K562 (cell line): ENCODE data around the gene LRRC8E. TPM values are rescaled to one million over a fixed set of nuclear protein-coding genes. Genes with fewer than 3 reads are reported as not detected.

Experiments
- CBFA2T2 ChIP-seq: fragments of 450-650 bp; conservative IDR thresholded peaks from 2 replicates; pipeline ENCODE4 v1.6.1; 2017; ENCODE audit warnings: mild to moderate bottlenecking
- E2F1 ChIP-seq: sonication (generic); formaldehyde crosslinking; IDR thresholded peaks from 2 replicates; pipeline ENCODE4 v1.8.1; 2023; ENCODE audit warnings: mild to moderate bottlenecking, missing genetic modification reagents, moderate library complexity
- FOXA3 ChIP-seq, 2 experiments: fragments of 450-650 bp in 1 of 2; sonication (generic) in 1 of 2; formaldehyde crosslinking; IDR thresholded peaks in 1 of 2; conservative IDR thresholded peaks in 1 of 2; 2 replicates each; pipeline versions ENCODE4 v1.4.0 to v1.8.0; 2020 to 2022; ENCODE audit warnings: mild to moderate bottlenecking in 2 of 2, missing genetic modification reagents in 1 of 2
- GABPB2 ChIP-seq: fragments of 250-450 bp; sonication (Bioruptor Pico); conservative IDR thresholded peaks from 2 replicates; pipeline ENCODE4 v1.5.1; 2021; ENCODE audit warnings: mild to moderate bottlenecking
- MYC ChIP-seq, 2 experiments: fragments of 250-450 bp in 1 of 2; sonication (Bioruptor Pico) in 1 of 2; IDR thresholded peaks; 2 replicates each; pipeline versions ENCODE4 v1.5.1 to v1.6.1; 2012 to 2021; ENCODE audit warnings: low read depth in 2 of 2, borderline replicate concordance in 1 of 2, improper control_type of control experiment in 1 of 2, low read length in 1 of 2, mild to moderate bottlenecking in 1 of 2, moderate library complexity in 1 of 2
- PCBP1 ChIP-seq: fragments of 200-400 bp; formaldehyde crosslinking; IDR thresholded peaks from 2 replicates; pipeline ENCODE4 v1.6.1; 2018; ENCODE audit warnings: mild to moderate bottlenecking, low read depth, low read length; ENCODE audit not compliant: poor library complexity, severe bottlenecking
- RAD21 ChIP-seq, 2 experiments: fragments of 250-450 bp in 1 of 2; fragments of 450-650 bp in 1 of 2; sonication (Bioruptor Pico) in 1 of 2; formaldehyde crosslinking in 1 of 2; IDR thresholded peaks in 1 of 2; conservative IDR thresholded peaks in 1 of 2; 2 replicates each; pipeline versions ENCODE4 v1.4.0 to v1.8.0; 2020 to 2022; ENCODE audit warnings: mild to moderate bottlenecking in 2 of 2, moderate library complexity in 1 of 2
- SAFB2 ChIP-seq: fragments of 200-400 bp; formaldehyde crosslinking; IDR thresholded peaks from 2 replicates; pipeline ENCODE4 v1.6.1; 2018; ENCODE audit warnings: borderline replicate concordance, low read length, low read depth, moderate library complexity; ENCODE audit not compliant: severe bottlenecking
- SIN3B ChIP-seq: fragments of 450-650 bp; IDR thresholded peaks from 2 replicates; pipeline ENCODE4 v1.6.1; 2017; ENCODE audit warnings: low read depth, mild to moderate bottlenecking, moderate library complexity
- THAP12 ChIP-seq: fragments of 250-450 bp; sonication (Bioruptor Pico); IDR thresholded peaks from 2 replicates; pipeline ENCODE4 v1.9.0; 2021; ENCODE audit warnings: mild to moderate bottlenecking, inconsistent platforms
- ZBTB2 ChIP-seq: fragments of 450-650 bp; IDR thresholded peaks from 2 replicates; pipeline ENCODE4 v1.6.1; 2016; ENCODE audit warnings: antibody characterized with exemption
- ZBTB43 ChIP-seq: sonication (generic); formaldehyde crosslinking; IDR thresholded peaks from 2 replicates; pipeline ENCODE4 v1.8.0; 2023; ENCODE audit warnings: mild to moderate bottlenecking, missing genetic modification reagents
- ZBTB7A ChIP-seq: IDR thresholded peaks from 2 replicates; pipeline ENCODE4 v1.6.1; 2011; ENCODE audit warnings: low read depth, mild to moderate bottlenecking, low read length, moderate library complexity, borderline replicate concordance; ENCODE audit not compliant: control insufficient read depth
- ZNF253 ChIP-seq: fragments of 250-450 bp; sonication (Bioruptor Pico); conservative IDR thresholded peaks from 2 replicates; pipeline ENCODE4 v1.6.1; 2021; ENCODE audit warnings: mild to moderate bottlenecking
- ZNF280A ChIP-seq: fragments of 450-650 bp; IDR thresholded peaks from 2 replicates; pipeline ENCODE4 v1.6.1; 2018; ENCODE audit warnings: mild to moderate bottlenecking, low read depth; ENCODE audit not compliant: partially characterized antibody
- ZNF584 ChIP-seq: fragments of 200-800 bp; sonication (Bioruptor generic); IDR thresholded peaks from 2 replicates; pipeline ENCODE4 v1.6.1; 2016; ENCODE audit warnings: low read depth, mild to moderate bottlenecking, missing genetic modification characterization, missing compliant biosample characterization
- ZNF717 ChIP-seq: fragments of 250-450 bp; sonication (Bioruptor Pico); IDR thresholded peaks from 2 replicates; pipeline ENCODE4 v1.5.0; 2021
- ZNF780A ChIP-seq: fragments of 250-450 bp; sonication (Bioruptor Pico); IDR thresholded peaks from 2 replicates; pipeline ENCODE4 v1.5.0; 2021; ENCODE audit warnings: mild to moderate bottlenecking
- polyA plus RNA-seq, 8 experiments: library from polyadenylated mRNA; depleted of rRNA in 4 of 8; stranded (reverse) in 5 of 8; unstranded in 3 of 8; fragments of >200 nt; fragmentation: Nextera tagmentation in 2 of 8; fragmentation: Illumina TruSeq in 1 of 8; extraction: Ambion mirVana in 2 of 8; extraction: Trizol in 1 of 8; gene quantifications; 2 replicates each; pipeline versions ENCODE4 v1.2.1 to v1.2.3, GENCODE V29; 2011 to 2014; ENCODE audit warnings: inconsistent platforms in 1 of 8, missing spikeins in 1 of 8
- total RNA-seq, 7 experiments: library from RNA; depleted of rRNA in 6 of 7; stranded (reverse); fragments of >200 nt in 6 of 7; fragmentation: Illumina TruSeq in 2 of 7; extraction: Trizol in 2 of 7; gene quantifications; 2 replicates each; pipeline versions ENCODE4 v1.2.1 to v1.2.3, GENCODE V29; 2011 to 2021; ENCODE audit warnings: low replicate concordance in 1 of 7

LRRC8E gene
- total and polyA plus RNA-seq, 9 of the 15 experiments (the other 6 are each of a cell fraction or from before 2014, with no cell fraction given), result 0.08 to 5.7 (median 3.5) TPM; not detected in 1

GRCh38 chr19:7926021-7926726 is 37.9 kb downstream of the LRRC8E start, which contains the start of gene CTXN1 (continued):
- TF ChIP-seq ZNF280A, result no peak
- no peak for TF ChIP-seq ZBTB43 (CRISPR knock-in tag)
- TF ChIP-seq ZNF253 (CRISPR knock-in tag), result no peak
- peak; percentile 61; the same call in 1 of the 2 replicates for TF ChIP-seq ZBTB7A
- TF ChIP-seq ZNF780A (CRISPR knock-in tag), result no peak
- no peak for TF ChIP-seq CBFA2T2
- TF ChIP-seq FOXA3 (CRISPR knock-in tag; conservative IDR thresholded peaks at IDR 0.05 in 1 of 2, IDR thresholded peaks at IDR 0.05 in 1 of 2), result no peak
- TF ChIP-seq PCBP1, result no peak
- no peak for TF ChIP-seq THAP12 (CRISPR knock-in tag)
- TF ChIP-seq ZBTB2, result peak; percentile 62; the same call in 1 of the 2 replicates
- TF ChIP-seq MYC (IDR thresholded peaks at IDR 0.05; ENCODE audit: low read depth, low read length), result 0 out of 2 replicates have a peak, but pooled peaks have one; percentile 22
- TF ChIP-seq MYC (CRISPR knock-in tag; IDR thresholded peaks at IDR 0.05; ENCODE audit: borderline replicate concordance, low read depth), result no peak
- no peak for TF ChIP-seq SAFB2
- no peak for TF ChIP-seq RAD21 (CRISPR knock-in tag; conservative IDR thresholded peaks at IDR 0.05 in 1 of 2, IDR thresholded peaks at IDR 0.05 in 1 of 2)
- no peak for TF ChIP-seq ZNF584 (CRISPR knock-in tag)
- no peak for TF ChIP-seq E2F1 (CRISPR knock-in tag)
- TF ChIP-seq ZNF717 (CRISPR knock-in tag), result peak; percentile 84; the same call in 1 of the 2 replicates
- TF ChIP-seq SIN3B, result no peak
- no peak; the same call in 1 of the 2 replicates for TF ChIP-seq GABPB2 (CRISPR knock-in tag)
